ENCODE measurements around the gene GGTA1. TPM values are rescaled to one million over a fixed set of nuclear protein-coding genes. Genes with fewer than 3 reads are reported as not detected.

GGTA1 gene
- total and polyA plus RNA-seq, 2 donors from 2014 or later = 6.8 to 11.0 TPM

DNA sequence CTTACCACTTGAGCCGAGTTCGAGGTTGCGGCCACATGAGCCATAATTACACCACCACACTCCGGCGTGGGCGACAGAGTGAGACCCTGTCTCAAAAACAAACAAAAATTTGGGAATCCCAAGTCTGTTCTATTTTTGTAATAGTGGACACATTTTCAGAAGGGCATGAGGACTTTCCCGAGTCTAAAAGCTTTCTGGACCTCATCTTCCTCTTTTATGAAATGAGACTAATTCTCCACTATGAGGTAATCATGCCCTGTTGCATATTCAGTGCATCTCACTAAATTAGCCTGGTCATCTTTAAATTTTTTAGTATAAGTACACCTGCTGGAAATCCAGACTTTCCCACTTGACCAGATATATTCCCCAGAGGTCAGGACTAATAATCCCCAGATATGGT lies 55.7 kb downstream of the GGTA1 start:
- intact Hi-C loops (cut with DNase I) = no loop called here
- no peak overlapping the region for H3K27ac ChIP-seq (ENCODE audit: low read depth in 2 of 2, low read length in 2 of 2)

DNA sequence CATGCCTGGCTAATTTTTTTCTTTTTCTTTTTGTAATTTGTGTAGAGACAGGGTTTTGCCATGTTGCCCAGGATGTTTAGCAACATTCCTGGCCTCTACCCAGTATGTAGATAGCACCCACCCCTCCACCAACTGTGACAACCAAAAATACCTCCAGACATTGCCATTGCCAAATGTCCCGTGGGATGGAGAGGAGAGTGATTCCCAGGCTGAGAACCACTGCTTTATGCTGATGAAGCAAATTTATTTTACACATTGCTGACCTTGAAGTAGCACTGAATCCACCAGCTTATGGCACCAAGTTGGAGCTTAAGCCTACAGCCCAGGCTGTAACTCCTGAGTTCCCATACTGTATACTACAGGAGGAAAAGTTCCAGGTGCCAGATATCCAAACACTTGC lies 58.5 kb downstream of the GGTA1 start:
- no peaks in the 10 kb centered on the region for H3K27me3 ChIP-seq (ENCODE audit: control insufficient read depth, insufficient read depth, low read length)
- H3K27ac ChIP-seq (ENCODE audit: low read depth in 2 of 2, low read length in 2 of 2) = no peak overlapping the region
- TF ChIP-seq, protein P1, sequence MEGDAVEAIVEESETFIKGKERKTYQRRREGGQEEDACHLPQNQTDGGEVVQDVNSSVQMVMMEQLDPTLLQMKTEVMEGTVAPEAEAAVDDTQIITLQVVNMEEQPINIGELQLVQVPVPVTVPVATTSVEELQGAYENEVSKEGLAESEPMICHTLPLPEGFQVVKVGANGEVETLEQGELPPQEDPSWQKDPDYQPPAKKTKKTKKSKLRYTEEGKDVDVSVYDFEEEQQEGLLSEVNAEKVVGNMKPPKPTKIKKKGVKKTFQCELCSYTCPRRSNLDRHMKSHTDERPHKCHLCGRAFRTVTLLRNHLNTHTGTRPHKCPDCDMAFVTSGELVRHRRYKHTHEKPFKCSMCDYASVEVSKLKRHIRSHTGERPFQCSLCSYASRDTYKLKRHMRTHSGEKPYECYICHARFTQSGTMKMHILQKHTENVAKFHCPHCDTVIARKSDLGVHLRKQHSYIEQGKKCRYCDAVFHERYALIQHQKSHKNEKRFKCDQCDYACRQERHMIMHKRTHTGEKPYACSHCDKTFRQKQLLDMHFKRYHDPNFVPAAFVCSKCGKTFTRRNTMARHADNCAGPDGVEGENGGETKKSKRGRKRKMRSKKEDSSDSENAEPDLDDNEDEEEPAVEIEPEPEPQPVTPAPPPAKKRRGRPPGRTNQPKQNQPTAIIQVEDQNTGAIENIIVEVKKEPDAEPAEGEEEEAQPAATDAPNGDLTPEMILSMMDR (IDR thresholded peaks at IDR 0.05; ENCODE audit: borderline replicate concordance, extremely low read depth, insufficient read depth) = no peak
- DNase-seq (no peak), FAIRE-seq (no peak)
- H3K4me1 ChIP-seq (ENCODE audit: control insufficient read depth in 2 of 3, insufficient read depth in 2 of 3, low read depth in 1 of 3, low read length in 3 of 3) = no peaks in the 10 kb centered on the region
- no peaks in the 10 kb centered on the region for H3K36me3 ChIP-seq (ENCODE audit: control insufficient read depth in 2 of 3, insufficient read depth in 3 of 3, low read length in 3 of 3)
- no peak overlapping the region for H3K9ac ChIP-seq (ENCODE audit: low read length in 3 of 3)
- intact Hi-C loops (cut with DNase I) = no loop called here
- H3K4me3 ChIP-seq (ENCODE audit: low read length in 3 of 3) = no peak overlapping the region
- no peaks in the 10 kb centered on the region for H3K9me3 ChIP-seq (ENCODE audit: control insufficient read depth in 2 of 3, insufficient read depth in 1 of 3, low read length in 3 of 3)

More for the DNA sequence above, 55.7 kb downstream of the GGTA1 start:
- Histone ChIP-seq H3K4me1 (ENCODE audit: control insufficient read depth in 2 of 3, insufficient read depth in 2 of 3, low read depth in 1 of 3, low read length in 3 of 3) (no peaks in the 10 kb centered on the region), H3K9ac (ENCODE audit: low read length in 3 of 3) (no peak overlapping the region), H3K9me3 (ENCODE audit: control insufficient read depth in 2 of 3, insufficient read depth in 1 of 3, low read length in 3 of 3) (no peaks in the 10 kb centered on the region), H3K36me3 (ENCODE audit: control insufficient read depth in 2 of 3, insufficient read depth in 3 of 3, low read length in 3 of 3) (no peaks in the 10 kb centered on the region), H3K4me3 (ENCODE audit: low read length in 3 of 3) (no peak overlapping the region), H3K27me3 (ENCODE audit: control insufficient read depth, insufficient read depth, low read length) (no peaks in the 10 kb centered on the region)
- TF ChIP-seq, protein P1 (IDR thresholded peaks at IDR 0.05; ENCODE audit: borderline replicate concordance, extremely low read depth, insufficient read depth) = no peak
- FAIRE-seq = no peak
- DNase-seq = no peak

DNA sequence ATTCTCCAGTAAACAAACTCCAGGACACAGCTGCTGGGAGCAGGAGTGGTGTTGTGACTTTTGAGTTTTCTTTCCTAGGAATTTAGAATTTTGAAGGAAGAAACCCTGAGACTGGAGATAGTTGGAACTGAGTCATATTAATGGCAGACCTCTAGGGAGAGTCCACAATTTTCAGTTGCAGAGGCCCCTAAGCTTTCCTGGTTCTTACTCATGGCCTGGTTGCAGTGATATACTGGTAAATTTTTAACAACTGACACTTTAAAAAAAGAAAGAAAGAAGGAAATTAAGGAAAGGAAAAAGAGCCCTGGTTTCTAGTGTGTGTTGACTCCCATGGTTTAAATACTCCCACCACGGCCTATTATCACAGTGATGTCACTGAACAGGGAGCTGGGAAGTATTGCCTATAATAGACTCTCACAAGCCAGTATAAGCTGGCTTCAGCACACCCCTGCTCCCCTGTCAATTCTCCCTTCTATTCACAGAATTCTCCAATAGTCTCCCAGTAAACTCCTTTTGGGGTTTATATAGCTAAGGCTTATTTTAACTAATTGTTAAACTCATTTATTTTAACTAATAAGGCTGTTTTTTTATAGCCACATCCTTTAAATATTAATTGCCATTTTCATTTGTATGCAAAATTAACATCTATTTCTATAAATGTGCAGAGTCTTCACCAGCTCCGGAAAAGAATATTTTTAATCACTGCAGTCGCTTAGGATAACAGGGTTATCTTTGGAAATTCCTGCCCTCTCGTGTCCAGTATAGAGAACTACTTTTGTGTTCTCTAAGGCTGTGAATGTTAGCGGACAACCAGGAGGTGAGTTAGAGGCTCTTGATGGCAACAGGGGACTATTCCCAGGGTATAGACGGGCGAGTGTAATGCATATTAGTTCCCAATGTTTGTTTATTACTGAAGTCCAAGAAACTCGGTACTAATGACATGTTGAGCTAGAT lies 59.7 kb downstream of the GGTA1 start:
- Histone ChIP-seq H3K9me3 (ENCODE audit: control insufficient read depth in 2 of 3, insufficient read depth in 1 of 3, low read length in 3 of 3) (no peaks in the 10 kb centered on the region), H3K9ac (ENCODE audit: low read length in 3 of 3) (no peak overlapping the region), H3K36me3 (ENCODE audit: control insufficient read depth in 2 of 3, insufficient read depth in 3 of 3, low read length in 3 of 3) (no peaks in the 10 kb centered on the region), H3K4me1 (ENCODE audit: control insufficient read depth in 2 of 3, insufficient read depth in 2 of 3, low read depth in 1 of 3, low read length in 3 of 3) (no peaks in the 10 kb centered on the region), H3K4me3 (ENCODE audit: low read length in 3 of 3) (no peak overlapping the region), H3K27me3 (ENCODE audit: control insufficient read depth, insufficient read depth, low read length) (no peaks in the 10 kb centered on the region), H3K27ac (ENCODE audit: low read depth in 2 of 2, low read length in 2 of 2) (no peak overlapping the region)
- intact Hi-C loops (cut with DNase I) = no loop called here
- TF ChIP-seq, protein P1 (IDR thresholded peaks at IDR 0.05; ENCODE audit: borderline replicate concordance, extremely low read depth, insufficient read depth) = no peak
- FAIRE-seq (no peak), DNase-seq (peak in 2 of 5 donors; percentile 3 to 21)

Data from kidney (tissue), 14 donors.